Heart right ventricle (tissue), 16 donors: ENCODE results near the gene DCANP1. TPM values are rescaled to one million over a fixed set of nuclear protein-coding genes. Genes with fewer than 3 reads are reported as not detected.

Experiments used
- ATAC-seq, 8 donors: fragments of 200-7000 bp; cut with Tn5 transposase; one replicate each; pipeline ENCODE4 v1.9.1; 2020; ENCODE audit warnings: mild to moderate bottlenecking in 8 of 8, moderate library complexity in 8 of 8, moderate number of reproducible peaks in 1 of 8
- DNase-seq, 2 donors: peaks; one replicate each; pipeline ENCODE4 v3.0.0-alpha.2; 2020
- H3K27ac ChIP-seq, 10 donors: fragments of 200-600 bp; sonication (generic) in 2 of 10; one replicate each; pipeline versions ENCODE4 v1.5.0 to v1.8.0; 2020 to 2022; ENCODE audit warnings: mild to moderate bottlenecking in 3 of 10
- H3K27me3 ChIP-seq, 7 donors: fragments of 200-600 bp; one replicate each; pipeline ENCODE4 v1.8.0; 2021 to 2022; ENCODE audit warnings: mild to moderate bottlenecking in 2 of 7
- H3K36me3 ChIP-seq, 9 donors: fragments of 200-600 bp; sonication (generic) in 1 of 9; one replicate each; pipeline versions ENCODE4 v1.5.0 to v1.8.0; 2020 to 2022; ENCODE audit warnings: mild to moderate bottlenecking in 2 of 9
- H3K4me1 ChIP-seq, 9 donors: fragments of 200-600 bp; sonication (generic) in 1 of 9; one replicate each; pipeline versions ENCODE4 v1.5.0 to v1.8.0; 2020 to 2022; ENCODE audit warnings: mild to moderate bottlenecking in 4 of 9
- H3K4me3 ChIP-seq, 10 donors: fragments of 200-600 bp; sonication (generic) in 2 of 10; one replicate each; pipeline versions ENCODE4 v1.5.0 to v1.8.0; 2020 to 2022; ENCODE audit warnings: mild to moderate bottlenecking in 7 of 10, moderate library complexity in 2 of 10
- H3K9me3 ChIP-seq, 11 donors: fragments of 200-600 bp in 10 of 11; sonication (generic) in 2 of 11; one replicate each; pipeline versions ENCODE4 v1.5.0 to v1.8.0; 2013 to 2022; ENCODE audit warnings: mild to moderate bottlenecking in 2 of 11, control low read depth in 1 of 11, moderate library complexity in 1 of 11
- WGBS, 2 donors: extraction: QIAGEN DNeasy Blood & Tissue Kit; methylation state at CpG; one replicate each; pipeline ENCODE4 v1.1.7; 2013; ENCODE audit warnings: inconsistent platforms in 1 of 2; 5-methylcytosine and 5-hydroxymethylcytosine counted together
- intact Hi-C, 10 donors: fragments of 100-400 bp; cut with DNase I; formaldehyde crosslinking; loops; one replicate each; pipeline versions ENCODE4 v1.11.1 to v1.14.2; 2022
- polyA plus RNA-seq, 2 donors: library from polyadenylated mRNA; stranded (reverse); fragments of 200-250 nt; gene quantifications; one replicate each; pipeline ENCODE4 v1.2.3, GENCODE V29; 2013
- total RNA-seq, 10 donors: library from RNA; stranded (reverse); fragmentation: NEBNext Ultra II Directional in 3 of 10; extraction: Animal tissue kit (Norgen Biotek cat#: 25700) in 3 of 10; gene quantifications; one replicate each; pipeline versions ENCODE4 v1.2.1 to v1.2.4, GENCODE V29; 2021 to 2023
- TF ChIP-seq, protein P1 (sequence below), 9 donors: fragments of 200-600 bp; sonication (generic) in 2 of 9; IDR thresholded peaks; one replicate each; pipeline versions ENCODE4 v1.5.0 to v1.8.0; 2021 to 2022; ENCODE audit warnings: antibody characterized with exemption in 9 of 9, mild to moderate bottlenecking in 5 of 9, moderate library complexity in 1 of 9
- donor health status: Arrhythmogenic right ventricular cardiomyopathy.
- donor health status: ischemic (EF 13 %, LVEDD 7.1; RV severe dilation, severe dysfunction).
- donor health status: healthy with polysubstance abuse.
- donor health status: DM: no; HTN: yes; CAD: no.
- donor health status: DM: no; HTN: no; CAD: no.
- donor health status: ischemic (EF 25% LVEDD 6.9; RV normal size, moderate dysfunction).
- donor health status: ischemic (EF 25% LVEDD 5.7; RV mildly dilated, moderate dysfunction).
- donor health status: healthy.
- donor health status: DM: yes; HTN: yes; CAD: no.
- donor health status: Ischemic cardiomyopathy.
- donor health status: ischemic (EF 35%, LVEDD 5.7; RV mildly dilated, moderate dysfunction).
- donor health status: nonischemic (EF 11% LVEDD 7.7; RV severe dilation, severe dysfunction).
- donor health status: DM: yes; HTN: yes; CAD: no.
- donor health status: PGD.
- donor health status: ischemic (EF 29% LVEDD 5.4; RV normal size, mild dysfunction).
- donor health status: nonischemic (EF 23%, LVEDD 6.1; RV moderate dilation, normal function).

DCANP1 gene
- total and polyA plus RNA-seq, 12 donors: not detected

DNA sequence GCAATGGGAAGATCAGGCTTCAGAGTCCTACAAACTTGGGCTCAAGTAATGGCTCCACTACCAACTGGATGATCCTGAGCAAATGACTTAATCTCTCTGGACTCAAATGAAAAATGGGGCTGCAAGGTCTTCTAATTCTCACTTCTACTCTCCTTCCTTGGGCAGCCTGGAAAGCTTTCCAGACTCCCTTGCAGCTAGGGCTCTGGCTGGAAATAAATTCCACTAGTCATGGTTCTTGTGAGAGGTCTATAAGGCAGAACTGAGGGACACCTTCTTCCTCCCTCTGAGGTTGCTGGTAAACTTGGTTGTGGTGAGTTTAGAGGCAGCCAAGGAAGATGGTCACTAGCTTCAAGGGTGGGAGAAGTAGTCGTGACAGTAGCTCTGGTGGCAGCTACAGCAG lies 18.6 kb downstream of the DCANP1 start:
- peaks cover 3 to 59% (median 17%) of the 10 kb centered on the region in 9 donors for H3K4me1 ChIP-seq
- H3K4me3 ChIP-seq: no peak overlapping the region
- intact Hi-C loops: loop anchor here in 5 of 10 donors (5.0 to 10.0 kb wide), 4 partner anchors 71 to 184 kb away; no protein-coding TSS in a partner anchor
- TF ChIP-seq, protein P1, sequence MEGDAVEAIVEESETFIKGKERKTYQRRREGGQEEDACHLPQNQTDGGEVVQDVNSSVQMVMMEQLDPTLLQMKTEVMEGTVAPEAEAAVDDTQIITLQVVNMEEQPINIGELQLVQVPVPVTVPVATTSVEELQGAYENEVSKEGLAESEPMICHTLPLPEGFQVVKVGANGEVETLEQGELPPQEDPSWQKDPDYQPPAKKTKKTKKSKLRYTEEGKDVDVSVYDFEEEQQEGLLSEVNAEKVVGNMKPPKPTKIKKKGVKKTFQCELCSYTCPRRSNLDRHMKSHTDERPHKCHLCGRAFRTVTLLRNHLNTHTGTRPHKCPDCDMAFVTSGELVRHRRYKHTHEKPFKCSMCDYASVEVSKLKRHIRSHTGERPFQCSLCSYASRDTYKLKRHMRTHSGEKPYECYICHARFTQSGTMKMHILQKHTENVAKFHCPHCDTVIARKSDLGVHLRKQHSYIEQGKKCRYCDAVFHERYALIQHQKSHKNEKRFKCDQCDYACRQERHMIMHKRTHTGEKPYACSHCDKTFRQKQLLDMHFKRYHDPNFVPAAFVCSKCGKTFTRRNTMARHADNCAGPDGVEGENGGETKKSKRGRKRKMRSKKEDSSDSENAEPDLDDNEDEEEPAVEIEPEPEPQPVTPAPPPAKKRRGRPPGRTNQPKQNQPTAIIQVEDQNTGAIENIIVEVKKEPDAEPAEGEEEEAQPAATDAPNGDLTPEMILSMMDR (IDR thresholded peaks at IDR 0.05): no peak
- 88 to 92% methylated on average over 1 of the region's 1 CpG for WGBS, 2 donors
- H3K9me3 ChIP-seq: peaks cover 0 to 14% (median 7%) of the 10 kb centered on the region in 11 donors
- no peak for ATAC-seq
- no peak for DNase-seq
- H3K27me3 ChIP-seq: no peaks in the 10 kb centered on the region
- H3K27ac ChIP-seq: no peak overlapping the region
- H3K36me3 ChIP-seq: no peaks in the 10 kb centered on the region

DNA sequence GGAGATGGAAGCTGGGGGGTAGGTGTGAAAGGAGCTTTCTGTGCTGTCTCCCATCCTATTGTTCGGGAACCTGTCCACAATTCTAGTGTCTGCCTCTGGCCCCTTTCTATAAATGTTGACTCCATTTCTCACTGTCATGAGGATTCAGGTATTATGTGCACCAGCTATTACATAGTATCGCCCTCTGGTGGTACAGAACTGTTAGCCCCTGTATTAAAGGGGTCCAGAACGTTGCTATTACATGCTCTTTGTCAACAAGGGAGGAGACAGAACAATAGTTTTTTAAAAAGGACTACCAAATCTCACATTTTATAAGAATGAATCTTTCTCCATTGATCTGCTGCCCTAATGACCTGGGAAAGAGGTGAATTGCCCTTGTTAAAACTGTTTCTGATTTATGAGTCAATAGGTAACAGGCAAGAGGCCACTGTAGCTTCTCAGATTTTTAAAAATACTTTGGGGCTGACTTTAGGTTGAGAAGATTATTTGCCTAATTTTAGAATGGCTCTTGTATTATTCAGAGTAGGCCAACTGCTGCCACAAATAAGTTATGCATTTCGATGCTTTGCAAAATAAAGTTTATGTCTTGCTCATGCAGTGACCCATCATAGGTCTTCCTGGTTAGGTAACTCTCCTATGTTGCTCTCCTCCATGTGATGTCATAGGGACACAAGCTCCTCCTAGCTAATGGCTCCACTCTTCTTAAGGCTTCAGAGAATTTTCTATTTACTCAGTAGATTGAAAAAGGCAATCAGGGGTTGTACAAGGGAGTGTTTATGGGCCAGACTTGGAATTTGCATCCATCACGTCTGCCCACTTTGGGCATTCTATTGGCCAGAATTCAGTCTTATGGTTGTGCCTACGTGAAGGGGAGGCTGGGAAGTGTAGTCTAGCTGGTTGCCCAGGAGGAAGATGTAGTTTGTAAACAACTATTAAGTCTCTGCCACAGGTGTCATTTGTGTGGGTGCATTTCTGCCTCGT lies 20.8 kb downstream of the DCANP1 start:
- TF ChIP-seq, protein P1 (IDR thresholded peaks at IDR 0.05): peak; percentile 54 to 72 (median 70)
- peaks cover 0 to 14% (median 7%) of the 10 kb centered on the region in 11 donors for H3K9me3 ChIP-seq
- peak overlapping the region in 2 of 10 donors; percentile 21 to 69 for H3K27ac ChIP-seq
- intact Hi-C loops: loop anchor here in 5 of 10 donors (5.0 to 10.0 kb wide), 4 partner anchors 69 to 182 kb away; no protein-coding TSS in a partner anchor
- peak in 6 of 8 donors; percentile 43 to 66 (median 61) for ATAC-seq
- peaks cover 0 to 62% (median 13%) of the 10 kb centered on the region in 9 donors for H3K4me1 ChIP-seq
- 56 to 62% methylated on average over 7 of the region's 7 CpGs for WGBS, 2 donors
- no peaks in the 10 kb centered on the region for H3K36me3 ChIP-seq
- no peaks in the 10 kb centered on the region for H3K27me3 ChIP-seq
- no peak for DNase-seq
- H3K4me3 ChIP-seq: no peak overlapping the region

DNA sequence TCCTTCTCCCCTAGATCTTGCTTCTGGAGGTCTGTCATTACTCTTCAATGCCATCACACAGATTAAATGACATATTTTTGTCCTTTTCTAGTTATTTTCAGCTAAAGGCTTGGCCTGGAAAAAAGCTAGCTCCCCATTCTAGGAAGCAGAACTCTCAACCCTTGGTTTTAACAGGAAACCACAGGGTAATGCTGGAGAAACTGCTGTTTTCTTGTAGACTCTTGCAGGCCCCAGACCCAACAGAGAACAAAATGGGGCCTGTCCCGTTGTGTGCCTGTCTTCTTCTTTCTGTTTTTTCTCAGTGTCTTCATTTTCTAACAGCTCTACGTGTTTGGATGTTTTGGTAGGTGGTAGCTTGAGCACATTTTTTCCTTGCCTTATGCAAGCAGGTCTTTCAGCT lies 21.5 kb downstream of the DCANP1 start:
- DNase-seq (no peak), ATAC-seq (no peak)
- Histone ChIP-seq H3K9me3 (peaks cover 0 to 14% (median 7%) of the 10 kb centered on the region in 11 donors), H3K4me3 (no peak overlapping the region), H3K27me3 (no peaks in the 10 kb centered on the region), H3K36me3 (no peaks in the 10 kb centered on the region), H3K4me1 (peaks cover 0 to 61% (median 13%) of the 10 kb centered on the region in 9 donors), H3K27ac (peak overlapping the region in 2 of 10 donors; percentile 21 to 69)
- intact Hi-C loops: loop anchor here in 5 of 10 donors (5.0 to 10.0 kb wide), 4 partner anchors 68 to 181 kb away; no protein-coding TSS in a partner anchor
- 42 to 64% methylated on average over 2 of the region's 2 CpGs for WGBS, 2 donors
- TF ChIP-seq, protein P1 (IDR thresholded peaks at IDR 0.05): no peak

DNA sequence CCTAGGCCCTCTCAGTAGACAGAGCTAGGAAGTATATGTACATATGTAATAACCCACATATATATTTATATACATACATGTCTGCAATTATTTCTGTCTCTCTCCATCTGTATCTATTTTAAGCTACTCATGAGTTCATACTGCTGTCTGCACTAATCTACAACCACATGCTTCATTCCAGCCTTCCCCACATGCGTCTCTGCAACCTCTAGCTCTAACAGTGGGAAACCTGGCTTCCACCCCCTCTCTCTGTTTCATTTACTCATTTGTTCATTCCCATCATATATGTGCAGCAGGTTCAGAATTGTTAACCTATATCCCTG lies 23.3 kb downstream of the DCANP1 start:
- intact Hi-C loops: loop anchor here in 4 of 10 donors (10.0 kb wide), 3 partner anchors 89 to 179 kb away; no protein-coding TSS in a partner anchor
- Histone ChIP-seq H3K27me3 (no peaks in the 10 kb centered on the region), H3K27ac (peak overlapping the region in 1 of 10 donors; percentile 49), H3K9me3 (peaks cover 0 to 23% (median 8%) of the 10 kb centered on the region in 11 donors), H3K4me3 (no peak overlapping the region), H3K4me1 (peaks cover 0 to 45% (median 4%) of the 10 kb centered on the region in 9 donors), H3K36me3 (no peaks in the 10 kb centered on the region)
- ATAC-seq: peak in 1 of 8 donors; percentile 48
- WGBS, 2 donors: 39 to 56% methylated on average over 1 of the region's 1 CpG
- DNase-seq: no peak
- TF ChIP-seq, protein P1 (IDR thresholded peaks at IDR 0.05): no peak
